SIG-M5 (cell line): ENCODE measurements around the gene PLD1.
A peak's percentile ranks its signal among the peaks of the same experiment; 100 is the strongest.

Source experiments
- DNase-seq: peaks from one replicate; lab custom pipeline; 2025; lab: John Stamatoyannopoulos, UW

The PLD1 gene

DNA sequence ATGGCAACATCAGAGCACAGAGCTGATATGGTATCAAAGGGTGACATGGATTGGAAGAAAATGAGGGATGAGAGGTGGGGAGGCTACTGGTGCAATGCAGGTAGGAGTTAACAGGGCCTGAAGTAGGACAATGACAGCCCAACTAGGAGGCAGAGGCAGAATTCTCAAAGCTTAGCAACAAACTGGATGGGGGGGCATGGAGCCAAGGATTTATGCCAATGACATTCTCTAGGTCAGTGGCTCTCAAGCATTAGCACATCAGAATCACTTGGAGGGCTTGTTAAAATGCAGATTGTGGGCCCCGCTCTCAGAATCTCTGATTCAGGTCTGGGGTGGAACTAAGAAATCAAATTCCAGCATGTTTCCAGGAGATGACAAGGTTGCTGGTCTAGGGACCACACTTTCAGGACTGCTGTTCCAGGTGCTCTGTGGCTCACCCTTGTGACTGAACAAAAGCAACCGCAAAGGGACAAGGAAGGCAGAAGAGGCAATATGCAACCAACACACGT lies 252.0 kb downstream of the PLD1 start:
- no peak for DNase-seq

- no peak for DNase-seq
These were observed 253.1 kb downstream of the PLD1 start for GRCh38 chr3:171557173-171557572.

GRCh38 chr3:171556574-171557145 lies 253.6 kb downstream of the PLD1 start:
- DNase-seq, result no peak

DNA sequence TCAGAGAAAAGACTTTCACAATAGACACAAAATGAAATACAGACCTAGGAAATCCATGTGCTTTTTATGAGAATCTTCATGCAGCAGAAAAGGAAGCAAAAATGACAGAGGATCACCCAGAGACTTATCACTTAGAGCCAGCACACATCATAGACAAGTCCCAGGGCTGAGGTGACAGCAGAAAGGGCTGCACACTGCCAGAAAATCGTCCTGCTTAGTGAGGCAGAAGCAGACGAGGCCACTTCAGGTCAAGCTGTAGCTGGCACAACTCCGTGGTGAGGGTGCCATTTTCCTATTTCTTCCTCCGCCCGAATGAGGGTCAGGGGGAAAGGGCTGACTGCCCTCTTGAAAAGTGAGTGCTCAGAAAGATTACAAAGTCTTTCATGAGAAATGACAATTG lies 254.1 kb downstream of the PLD1 start:
- DNase-seq, result no peak

- peak; percentile 15 for DNase-seq
These were observed 257.2 kb downstream of the PLD1 start for GRCh38 chr3:171553086-171553485.

GRCh38 chr3:171552531-171552930 lies 257.8 kb downstream of the PLD1 start:
- DNase-seq, result no peak

DNA sequence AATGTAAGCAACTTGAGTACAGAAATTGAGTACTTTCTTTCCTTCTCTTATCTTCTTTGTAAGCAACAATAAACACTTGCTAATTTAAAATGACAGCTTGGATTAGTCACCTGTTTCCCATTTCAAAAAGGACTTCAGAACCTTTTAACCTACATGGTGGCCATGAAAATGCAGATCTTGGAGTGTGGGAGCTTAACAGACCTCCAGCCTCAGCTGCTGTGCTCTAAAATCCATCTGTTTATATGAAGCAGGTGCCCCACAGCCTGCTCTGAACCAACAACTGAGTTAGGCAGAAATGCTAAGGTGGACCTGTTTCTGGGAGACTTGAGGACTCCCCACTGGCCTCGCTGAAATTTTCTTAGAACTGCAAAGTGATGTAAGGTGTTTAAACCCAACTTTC lies 259.0 kb downstream of the PLD1 start:
- no peak for DNase-seq
